IPS-NIHi11 (cell line): ENCODE measurements around the gene BCL7A.
"Not testable (repeated sequence)": the region's sequence is repeated elsewhere in the genome, so short reads cannot be mapped to it uniquely, and the experiment has no call there.

Experiments used
- DNase-seq: peaks from one replicate; pipeline ENCODE4 v3.0.0; 2012; ENCODE audit warnings: mixed read lengths, low spot score

BCL7A gene

GRCh38 chr12:122096014-122096413, 74.3 kb downstream of the BCL7A start:
- no peak for DNase-seq

- DNase-seq = no peak
Observed at GRCh38 chr12:122096591-122097149, 75.0 kb downstream of the BCL7A start.

DNA sequence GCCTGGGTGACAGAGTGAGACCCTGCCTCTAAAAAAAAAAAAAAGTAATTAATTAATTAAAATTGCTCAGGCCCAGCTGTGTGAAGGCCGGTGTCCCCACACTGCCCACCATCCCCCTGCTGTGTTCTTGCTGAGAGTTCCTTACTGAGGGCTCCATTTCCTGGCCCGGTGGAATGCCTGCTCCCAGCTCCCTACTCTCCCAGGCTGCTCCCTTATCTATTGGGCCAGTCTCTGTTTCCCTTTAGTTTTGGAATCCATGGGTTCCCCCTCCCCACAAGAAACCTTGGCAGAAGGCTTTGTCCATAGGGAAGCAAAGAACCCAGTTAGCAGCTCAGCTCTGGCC, 75.9 kb downstream of the BCL7A start:
- no peak for DNase-seq

DNA sequence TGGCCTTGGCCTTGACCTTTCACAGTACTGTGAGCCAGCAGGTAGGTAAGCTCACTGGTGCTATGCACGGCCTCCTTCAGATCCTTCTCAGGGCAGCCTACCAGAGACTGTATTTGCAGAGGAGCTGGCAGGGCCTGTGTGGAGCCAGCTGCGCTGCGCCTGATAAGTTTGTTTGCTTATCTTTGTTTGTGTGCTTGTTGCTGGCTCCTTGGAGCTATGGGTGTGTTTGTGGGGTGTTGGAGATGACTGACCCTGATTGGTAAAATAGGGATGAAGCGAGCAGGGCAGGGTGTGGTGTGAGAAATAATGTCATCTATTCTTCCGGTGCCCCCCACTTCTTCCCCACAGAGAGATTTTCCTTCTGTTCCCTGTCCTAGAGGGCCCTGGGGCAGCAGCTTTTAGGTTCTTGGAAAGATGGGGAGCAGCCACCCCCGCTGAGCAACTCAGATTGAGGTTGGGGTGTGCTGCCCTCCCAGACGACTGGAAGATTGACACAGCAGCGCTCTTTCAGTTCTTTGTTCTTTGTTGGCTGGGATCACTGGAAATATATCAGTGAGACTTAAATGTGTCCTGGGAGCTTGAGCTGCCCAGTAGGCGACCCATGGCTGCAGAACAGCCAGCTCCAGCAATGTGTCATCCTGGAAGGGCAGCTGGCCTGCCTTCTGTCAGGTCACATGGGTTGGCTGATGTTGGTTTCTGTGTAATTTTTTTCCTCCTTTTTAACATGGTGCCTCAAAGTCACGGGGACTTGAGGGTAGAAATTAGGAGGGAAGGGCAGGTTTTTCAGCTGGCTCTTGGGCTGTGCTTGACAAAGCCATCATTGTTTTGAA, 76.5 kb downstream of the BCL7A start:
- DNase-seq = no peak

- no peak for DNase-seq
Observed at GRCh38 chr12:122099280-122099749, 77.6 kb downstream of the BCL7A start.

GRCh38 chr12:122099856-122100255, 78.2 kb downstream of the BCL7A start:
- DNase-seq = no peak

GRCh38 chr12:122100568-122100967, 78.9 kb downstream of the BCL7A start:
- no peak for DNase-seq

GRCh38 chr12:122102331-122102730, 80.6 kb downstream of the BCL7A start:
- DNase-seq = no peak

GRCh38 chr12:122104844-122105243, 83.2 kb downstream of the BCL7A start:
- no peak for DNase-seq

DNA sequence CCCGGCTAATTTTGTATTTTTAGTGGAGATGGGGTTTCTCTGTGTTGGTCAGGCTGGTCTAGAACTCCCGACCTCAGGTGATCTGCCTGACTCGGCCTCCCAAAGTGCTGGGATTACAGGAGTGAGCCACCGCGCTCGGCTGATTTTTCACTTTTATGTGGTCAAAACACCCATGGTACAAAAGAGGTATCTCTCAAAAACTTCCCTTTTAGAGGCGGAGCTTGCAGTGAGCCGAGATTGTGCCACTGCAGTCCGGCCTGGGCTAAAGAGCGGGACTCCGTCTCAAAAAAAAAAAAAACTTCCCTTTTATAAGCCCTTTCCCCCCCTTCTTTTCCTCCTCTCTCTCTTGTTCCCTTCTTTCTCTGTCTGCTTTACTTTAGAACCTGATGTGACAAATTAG, 83.8 kb downstream of the BCL7A start:
- not testable (repeated sequence) for DNase-seq

DNA sequence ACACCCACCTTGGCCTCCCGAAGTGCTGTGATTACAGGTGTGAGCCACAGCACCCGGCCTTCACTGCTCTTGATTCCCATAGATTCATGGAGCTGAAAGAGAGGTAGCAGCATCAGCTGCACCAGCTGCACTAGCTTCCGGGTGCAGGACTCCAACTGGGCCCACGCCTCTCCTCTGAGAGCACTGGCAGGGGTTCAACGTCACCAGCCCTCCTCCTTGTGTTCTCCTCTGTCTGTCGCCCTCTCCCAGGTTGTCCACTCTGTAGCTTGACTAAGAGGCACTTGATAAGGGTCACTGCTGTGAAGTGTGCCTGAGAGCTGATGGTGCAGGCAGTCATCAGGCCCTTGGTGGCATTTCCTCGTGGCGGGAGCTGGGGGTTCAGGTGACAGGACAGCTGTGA, 85.2 kb downstream of the BCL7A start:
- no peak for DNase-seq

- no peak for DNase-seq
Observed at GRCh38 chr12:122107261-122107660, 85.6 kb downstream of the BCL7A start.

DNA sequence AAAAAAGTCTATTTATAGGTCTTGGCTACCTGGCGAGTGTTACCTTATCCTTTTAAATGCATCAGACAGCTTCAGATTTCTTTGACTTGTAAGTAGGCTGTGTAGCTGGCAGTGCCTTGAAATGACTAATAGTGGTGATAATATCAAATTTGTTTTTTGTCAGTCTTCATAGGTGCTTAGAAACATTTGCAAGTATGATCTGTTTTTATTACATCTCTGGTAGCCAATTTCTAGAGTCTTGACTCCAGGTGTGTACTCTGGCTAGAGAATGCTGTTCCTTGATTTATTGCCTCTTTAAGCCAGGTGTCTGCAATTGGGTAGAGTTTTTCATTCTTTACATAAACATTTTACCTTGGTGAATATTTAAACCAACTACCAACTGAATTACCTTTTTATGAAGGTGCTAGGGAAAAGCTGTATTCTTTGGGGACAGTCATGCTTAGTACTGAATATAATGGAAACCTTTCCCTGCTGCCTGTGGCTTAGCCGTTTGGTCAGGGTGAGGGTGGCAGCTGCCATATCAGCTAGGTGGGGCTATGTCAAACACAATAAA, 89.5 kb downstream of the BCL7A start:
- DNase-seq = no peak
